ENCODE results near the gene TRIM9.
"Not testable (repeated sequence)": the region's sequence is repeated elsewhere in the genome, so short reads cannot be mapped to it uniquely, and the experiment has no call there.

The TRIM9 gene

GRCh38 chr14:51004352-51004800, 90.5 kb downstream of the TRIM9 start:
- DNase-seq (ENCODE audit: low read depth): no peak

GRCh38 chr14:51002406-51002999, 92.4 kb downstream of the TRIM9 start:
- DNase-seq (ENCODE audit: low read depth): no peak

- no peak for DNase-seq (ENCODE audit: low read depth)
Measured at GRCh38 chr14:51000566-51000965, 94.3 kb downstream of the TRIM9 start.

GRCh38 chr14:50999726-51000125, 95.2 kb downstream of the TRIM9 start:
- DNase-seq (ENCODE audit: low read depth): no peak

- DNase-seq (ENCODE audit: low read depth): no peak
Measured at GRCh38 chr14:50998612-50999011, 96.3 kb downstream of the TRIM9 start.

- no peak for DNase-seq (ENCODE audit: low read depth)
Measured at GRCh38 chr14:50997712-50998111, 97.2 kb downstream of the TRIM9 start.

- DNase-seq (ENCODE audit: low read depth): not testable (repeated sequence)
Measured at GRCh38 chr14:50994158-50994557, 100.7 kb downstream of the TRIM9 start.

GRCh38 chr14:50985859-50986331, 109.0 kb downstream of the TRIM9 start:
- no peak for DNase-seq (ENCODE audit: low read depth)

- no peak for DNase-seq (ENCODE audit: low read depth)
Measured at GRCh38 chr14:50985124-50985858, 109.6 kb downstream of the TRIM9 start.

- DNase-seq (ENCODE audit: low read depth): no peak
Measured at GRCh38 chr14:50984036-50984710, 110.7 kb downstream of the TRIM9 start.

- no peak for DNase-seq (ENCODE audit: low read depth)
Measured at GRCh38 chr14:50979941-50980850, 114.7 kb downstream of the TRIM9 start.

- DNase-seq (ENCODE audit: low read depth): no peak
Measured at GRCh38 chr14:50978888-50979287, 116.0 kb downstream of the TRIM9 start.

GRCh38 chr14:50978529-50978871, 116.4 kb downstream of the TRIM9 start:
- DNase-seq (ENCODE audit: low read depth): no peak

GRCh38 chr14:50977863-50978528, 116.9 kb downstream of the TRIM9 start:
- DNase-seq (ENCODE audit: low read depth): no peak

GRCh38 chr14:50974118-50974517, 120.8 kb downstream of the TRIM9 start:
- DNase-seq (ENCODE audit: low read depth): no peak

- DNase-seq (ENCODE audit: low read depth): no peak
Measured at GRCh38 chr14:50972734-50973133, 122.2 kb downstream of the TRIM9 start.

GRCh38 chr14:50970886-50971781, 123.8 kb downstream of the TRIM9 start:
- no peak for DNase-seq (ENCODE audit: low read depth)

GRCh38 chr14:50967790-50968189, 127.1 kb downstream of the TRIM9 start:
- DNase-seq (ENCODE audit: low read depth): no peak

- DNase-seq (ENCODE audit: low read depth): no peak
Measured at GRCh38 chr14:50967103-50967502, 127.8 kb downstream of the TRIM9 start.

- no peak for DNase-seq (ENCODE audit: low read depth)
Measured at GRCh38 chr14:50964683-50965390, 130.1 kb downstream of the TRIM9 start.

Measured in stimulated activated CD8-positive, alpha-beta memory T cell treated with anti-CD3 and anti-CD28 coated beads, Interleukin-15, amount 100 ng/mL, for 1 hour (primary cell).